Lower leg skin (tissue), 3 donors: ENCODE results near the gene CLDN11.

Experiments
- POLR2A ChIP-seq, 2 donors: fragments of 450-650 bp; IDR thresholded peaks; one replicate each; pipeline ENCODE4 v1.6.1; 2016 to 2017; ENCODE audit warnings: antibody characterized with exemption in 2 of 2, mild to moderate bottlenecking in 1 of 2, moderate library complexity in 1 of 2
- TF ChIP-seq, protein P1 (sequence below), 3 donors: fragments of 450-650 bp; IDR thresholded peaks; one replicate each; pipeline ENCODE4 v1.5.1; 2016; ENCODE audit warnings: antibody characterized with exemption in 3 of 3, mild to moderate bottlenecking in 3 of 3, moderate library complexity in 2 of 3

GRCh38 chr3:170476291-170476690, 57.6 kb downstream of the CLDN11 start:
- TF ChIP-seq, protein P1, sequence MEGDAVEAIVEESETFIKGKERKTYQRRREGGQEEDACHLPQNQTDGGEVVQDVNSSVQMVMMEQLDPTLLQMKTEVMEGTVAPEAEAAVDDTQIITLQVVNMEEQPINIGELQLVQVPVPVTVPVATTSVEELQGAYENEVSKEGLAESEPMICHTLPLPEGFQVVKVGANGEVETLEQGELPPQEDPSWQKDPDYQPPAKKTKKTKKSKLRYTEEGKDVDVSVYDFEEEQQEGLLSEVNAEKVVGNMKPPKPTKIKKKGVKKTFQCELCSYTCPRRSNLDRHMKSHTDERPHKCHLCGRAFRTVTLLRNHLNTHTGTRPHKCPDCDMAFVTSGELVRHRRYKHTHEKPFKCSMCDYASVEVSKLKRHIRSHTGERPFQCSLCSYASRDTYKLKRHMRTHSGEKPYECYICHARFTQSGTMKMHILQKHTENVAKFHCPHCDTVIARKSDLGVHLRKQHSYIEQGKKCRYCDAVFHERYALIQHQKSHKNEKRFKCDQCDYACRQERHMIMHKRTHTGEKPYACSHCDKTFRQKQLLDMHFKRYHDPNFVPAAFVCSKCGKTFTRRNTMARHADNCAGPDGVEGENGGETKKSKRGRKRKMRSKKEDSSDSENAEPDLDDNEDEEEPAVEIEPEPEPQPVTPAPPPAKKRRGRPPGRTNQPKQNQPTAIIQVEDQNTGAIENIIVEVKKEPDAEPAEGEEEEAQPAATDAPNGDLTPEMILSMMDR (IDR thresholded peaks at IDR 0.05), result no peak
- TF ChIP-seq POLR2A (IDR thresholded peaks at IDR 0.05), result no peak
